Gastrocnemius medialis (tissue), 4 donors: ENCODE measurements around the gene COA1.
"Not testable (repeated sequence)": the region's sequence is repeated elsewhere in the genome, so short reads cannot be mapped to it uniquely, and the experiment has no call there.

Source experiments
- CTCF ChIP-seq, 5 experiments: fragments of 450-650 bp in 3 of 5; fragments of 200-600 bp in 2 of 5; sonication (generic) in 2 of 5; IDR thresholded peaks in 4 of 5; conservative IDR thresholded peaks in 1 of 5; 1 replicate in 4 of 5; 2 replicates in 1 of 5; pipeline ENCODE4 v1.5.1; 2016 to 2019; ENCODE audit warnings: antibody characterized with exemption in 5 of 5, mild to moderate bottlenecking in 3 of 5, moderate library complexity in 3 of 5
- POLR2A ChIP-seq, 2 donors: fragments of 450-650 bp; IDR thresholded peaks; one replicate each; pipeline ENCODE4 v1.6.1; 2017; ENCODE audit warnings: antibody characterized with exemption in 2 of 2, mild to moderate bottlenecking in 2 of 2, moderate library complexity in 2 of 2

GRCh38 chr7:43778293-43779044, 49.1 kb upstream of the COA1 start:
- not testable (repeated sequence) for TF ChIP-seq CTCF (IDR thresholded peaks at IDR 0.05 in 4 of 5, conservative IDR thresholded peaks at IDR 0.05 in 1 of 5); POLR2A (IDR thresholded peaks at IDR 0.05)
